GM19395 (cell line): Measurements from ENCODE around the gene BLID.

ENCODE experiments used
- ATAC-seq: cut with Tn5 transposase; IDR thresholded peaks from one replicate; pipeline ENCODE4 v1.9.1; 2021; ENCODE audit warnings: mild to moderate bottlenecking, moderate library complexity; ENCODE audit not compliant: unreplicated experiment

BLID gene

GRCh38 chr11:122085264-122085663 lies 30.8 kb downstream of the BLID start:
- no peak for ATAC-seq

- ATAC-seq: no peak
Observed at GRCh38 chr11:122082205-122082604, 33.8 kb downstream of the BLID start.

DNA sequence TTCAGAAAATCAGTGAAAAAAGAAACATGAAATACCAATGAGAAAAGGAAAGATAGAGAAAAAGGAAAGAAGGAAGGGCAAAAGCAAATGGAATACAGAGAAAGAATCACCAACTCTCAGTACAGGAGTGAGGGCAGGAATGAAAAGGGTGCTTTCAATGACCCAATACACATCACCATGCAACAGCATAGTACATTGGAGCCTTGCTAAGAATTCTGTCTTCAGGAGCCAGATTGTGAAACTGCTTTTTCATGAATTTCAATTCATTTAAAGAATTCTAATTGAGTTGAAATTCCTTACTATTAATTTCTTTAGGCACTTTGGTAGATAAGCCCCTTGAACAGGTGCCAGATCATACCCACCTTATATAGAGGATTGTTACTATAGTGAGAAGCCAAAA lies 34.9 kb downstream of the BLID start:
- no peak for ATAC-seq

- ATAC-seq: no peak
Observed at GRCh38 chr11:122077459-122077858, 38.6 kb downstream of the BLID start.

DNA sequence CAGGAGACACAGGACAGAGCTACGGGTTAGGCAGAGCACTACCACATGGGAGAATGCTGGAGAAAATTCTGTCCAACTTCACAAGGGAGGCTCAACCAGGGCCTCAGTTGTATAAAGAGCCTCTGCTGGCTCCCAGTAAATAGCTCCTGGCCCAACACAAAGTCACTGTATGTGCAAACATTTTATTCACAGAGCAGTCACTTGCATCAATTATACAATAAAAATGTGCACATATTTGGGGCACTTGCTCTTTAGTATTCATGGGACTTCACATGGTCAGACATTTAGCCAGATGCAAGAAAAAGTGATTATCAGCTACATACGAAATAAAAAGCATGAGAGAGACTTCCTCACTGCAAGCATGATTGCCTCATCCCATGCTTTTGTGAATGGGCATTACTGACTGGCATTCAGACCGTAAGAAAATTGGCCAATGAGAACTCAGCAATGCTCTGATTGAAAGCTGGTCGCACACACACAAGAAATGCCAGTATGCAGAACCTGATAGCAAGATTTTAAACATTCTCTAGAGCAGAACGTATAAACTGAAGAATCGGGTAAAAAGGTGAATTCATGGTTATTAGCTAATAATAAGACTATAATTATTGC lies 39.4 kb downstream of the BLID start:
- no peak for ATAC-seq

GRCh38 chr11:122075016-122075415 lies 41.0 kb downstream of the BLID start:
- ATAC-seq: no peak

DNA sequence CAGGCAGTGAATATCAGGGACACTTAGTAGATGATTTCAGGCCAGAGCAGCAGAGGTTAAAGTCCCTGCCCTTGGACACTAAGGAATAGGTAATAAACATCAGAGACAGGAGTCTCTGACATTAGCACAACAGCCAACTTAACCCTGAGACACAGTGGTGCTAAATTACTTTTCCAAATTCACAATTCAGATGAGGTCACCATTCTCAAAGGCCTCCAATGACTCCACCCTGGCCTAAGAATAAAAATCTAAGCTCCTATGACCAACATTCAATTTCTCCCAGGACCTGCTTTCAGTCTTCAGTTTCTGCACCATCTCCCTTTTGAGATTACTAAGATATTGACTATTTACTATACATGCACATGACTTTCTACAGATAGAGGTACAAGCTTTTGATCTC lies 42.0 kb downstream of the BLID start:
- no peak for ATAC-seq

GRCh38 chr11:122071709-122072202 lies 44.3 kb downstream of the BLID start:
- ATAC-seq: no peak

- no peak for ATAC-seq
Observed at GRCh38 chr11:122069707-122070360, 46.2 kb downstream of the BLID start.

- ATAC-seq: no peak
Observed at GRCh38 chr11:122068837-122069236, 47.2 kb downstream of the BLID start.

GRCh38 chr11:122068141-122068540 lies 47.9 kb downstream of the BLID start:
- no peak for ATAC-seq
